ENCODE data around the gene AGBL1.

Gene AGBL1

DNA sequence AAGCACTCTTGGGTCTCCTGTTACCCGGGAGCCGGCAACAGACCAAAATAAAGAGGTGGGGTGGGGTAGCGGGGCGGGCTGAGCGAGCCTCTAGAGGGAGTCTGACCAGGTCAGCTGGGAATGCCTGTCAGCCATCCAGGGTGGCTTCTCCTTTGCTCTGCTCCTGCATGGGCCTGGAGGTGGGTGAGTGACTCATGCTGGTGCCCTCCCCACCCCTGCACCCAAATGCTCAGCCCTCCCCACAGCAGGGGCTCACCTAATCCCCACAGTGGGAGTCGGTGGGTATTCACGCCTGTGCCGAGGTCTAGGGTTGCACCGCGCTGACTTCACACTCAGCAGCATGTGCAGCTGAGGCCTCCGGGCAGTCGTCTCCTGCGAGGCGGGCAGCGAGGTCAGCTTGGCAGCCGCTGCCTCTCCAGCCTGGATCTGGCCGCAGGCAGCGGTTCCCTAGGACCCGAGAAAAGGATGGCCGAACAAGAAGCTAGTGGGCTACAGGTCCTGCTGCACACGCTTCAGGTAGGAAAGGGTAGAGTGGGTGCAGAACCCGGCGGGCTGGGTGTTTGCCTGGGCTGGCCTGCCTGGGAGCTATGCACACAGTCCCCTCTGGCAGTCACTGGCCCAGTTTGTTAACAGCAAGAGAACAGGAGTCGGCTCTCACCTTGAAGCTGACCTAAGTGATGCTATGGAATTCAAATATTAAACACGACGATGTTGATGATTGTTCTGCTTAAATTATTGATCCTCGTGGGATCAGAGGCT, at the start of gene AGBL1:
AGBL1 (plus strand) TSS at position 364 of the 759 bp plus-strand sequence.
- DNase-seq = no peak

DNA sequence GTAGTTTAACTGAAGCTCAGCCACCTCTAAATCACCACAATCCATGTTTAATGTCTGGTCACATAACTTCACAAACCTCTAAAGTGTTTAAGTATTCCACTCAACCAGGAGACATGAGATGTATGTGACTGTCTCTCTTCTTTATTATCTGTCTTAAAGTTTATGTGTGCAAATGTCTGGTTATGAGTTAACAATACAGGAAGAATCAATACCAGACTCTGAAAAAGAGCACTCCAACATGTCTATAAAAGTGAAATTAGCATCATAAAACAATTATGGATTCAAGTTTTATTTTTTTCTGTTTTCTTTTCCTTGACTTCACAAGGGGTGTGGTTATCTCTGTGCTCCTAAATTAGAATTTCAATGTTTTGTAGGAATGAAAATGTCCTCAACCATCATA, 44.8 kb upstream of the AGBL1 start:
- DNase-seq = no peak

DNA sequence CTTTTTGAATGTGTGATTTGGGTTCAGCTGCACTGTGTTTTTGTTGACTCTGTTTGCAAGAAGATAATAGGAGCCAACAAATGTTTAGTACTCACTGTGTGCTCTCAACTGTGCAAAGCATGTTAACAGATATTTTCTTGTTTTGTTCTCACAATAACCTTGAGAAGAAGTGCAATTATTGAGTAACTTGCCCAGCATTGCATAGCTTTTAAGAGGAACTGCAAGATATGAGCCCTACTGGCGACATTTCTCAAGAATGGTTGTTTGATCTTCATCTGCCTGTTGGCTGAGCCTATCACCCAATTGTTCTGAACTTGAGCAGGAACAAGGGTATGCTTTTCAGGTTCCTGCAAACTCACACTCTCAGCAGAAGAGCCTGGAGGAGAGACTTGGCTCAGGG, 43.4 kb upstream of the AGBL1 start:
- peak; percentile 1 for DNase-seq

DNA sequence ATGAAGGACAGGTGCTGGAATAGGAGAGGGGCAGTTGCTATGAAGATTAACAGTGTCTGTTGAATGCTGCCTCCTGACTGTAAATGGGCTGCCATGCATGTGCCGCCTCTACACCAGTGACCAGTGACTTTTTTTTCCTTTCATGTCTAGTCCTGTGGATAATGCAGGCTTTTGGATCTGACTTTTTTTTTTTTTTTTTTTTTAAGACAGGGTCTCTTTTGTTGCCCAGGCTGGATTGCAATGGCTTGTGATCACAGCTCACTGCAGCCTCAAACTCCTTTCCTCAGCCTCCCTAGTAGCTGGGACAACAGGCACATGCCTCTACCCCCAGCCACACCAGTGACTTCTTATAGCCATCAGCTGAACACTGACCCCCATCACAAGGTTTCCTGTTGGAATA, 41.2 kb upstream of the AGBL1 start:
- no peak for DNase-seq

DNA sequence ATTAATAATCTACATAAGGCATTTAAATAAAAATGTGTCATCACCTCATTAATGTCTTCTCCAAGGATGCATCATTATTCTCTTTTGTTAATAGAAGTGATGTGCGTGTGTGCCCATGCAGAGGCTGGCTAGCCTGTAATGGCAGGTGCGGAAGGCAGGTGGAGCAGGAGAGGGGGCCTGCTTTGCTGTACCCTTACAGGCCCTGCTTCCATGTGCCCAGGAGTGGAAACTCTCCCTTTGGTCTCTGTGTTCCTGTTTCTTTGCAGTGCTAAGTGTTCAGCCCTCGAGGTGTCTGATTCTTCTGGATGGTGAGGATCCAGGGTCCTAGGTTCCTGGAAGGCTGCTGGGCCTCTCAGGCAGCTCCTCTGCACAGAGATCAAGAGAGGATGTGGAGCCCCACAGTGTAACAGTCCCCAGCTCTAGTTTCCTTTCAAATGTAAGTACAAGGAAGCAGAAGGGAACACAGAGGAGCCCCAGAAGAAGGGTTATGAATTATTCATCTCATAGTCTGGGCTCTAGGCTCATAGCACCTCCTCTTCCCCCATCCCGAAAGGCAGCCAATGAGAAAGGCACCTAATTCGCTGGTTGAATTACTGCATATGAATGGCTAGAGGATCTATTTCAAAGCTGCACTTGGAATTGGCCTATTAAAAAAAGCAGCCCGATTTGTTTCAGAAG, 39.2 kb upstream of the AGBL1 start:
- DNase-seq = no peak

DNA sequence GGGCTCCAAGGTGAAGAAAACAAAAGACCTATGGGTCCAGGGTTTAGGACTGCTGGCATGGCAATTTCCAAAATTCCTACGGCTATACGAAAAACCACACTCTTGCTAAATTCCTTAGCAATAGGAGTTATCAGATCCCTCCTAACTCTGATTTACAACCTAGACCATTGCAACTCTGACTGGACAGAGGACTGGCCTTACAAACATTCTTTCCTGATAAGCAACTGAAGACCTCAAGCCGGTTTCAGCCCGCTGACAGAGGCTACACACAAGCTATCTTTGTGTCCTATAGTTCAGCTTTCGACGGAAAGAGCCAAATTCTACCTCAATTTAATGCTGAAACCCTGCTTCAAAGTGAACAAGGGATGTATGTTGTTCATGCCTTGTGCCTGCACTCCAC, 38.3 kb upstream of the AGBL1 start:
- DNase-seq = no peak

DNA sequence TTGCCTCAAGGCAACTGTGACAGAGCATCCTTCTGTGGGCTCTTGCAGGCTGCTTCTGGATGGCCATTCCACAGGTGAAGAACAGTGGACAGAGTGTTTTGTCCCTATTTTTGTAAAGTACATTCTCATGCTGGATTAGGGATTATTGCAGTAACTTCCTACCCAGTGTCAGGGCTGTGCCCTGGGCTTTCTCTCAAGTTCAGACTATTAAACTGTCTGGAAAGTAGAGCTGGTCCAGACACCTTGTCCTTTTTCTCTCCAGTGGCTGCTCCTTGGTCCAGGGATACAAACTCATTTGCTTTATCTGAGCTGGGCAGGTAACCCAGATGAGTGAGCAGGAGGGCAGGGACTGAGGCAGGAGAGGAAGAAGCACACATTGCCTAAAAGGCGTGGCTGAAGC, 37.4 kb upstream of the AGBL1 start:
- no peak for DNase-seq

DNA sequence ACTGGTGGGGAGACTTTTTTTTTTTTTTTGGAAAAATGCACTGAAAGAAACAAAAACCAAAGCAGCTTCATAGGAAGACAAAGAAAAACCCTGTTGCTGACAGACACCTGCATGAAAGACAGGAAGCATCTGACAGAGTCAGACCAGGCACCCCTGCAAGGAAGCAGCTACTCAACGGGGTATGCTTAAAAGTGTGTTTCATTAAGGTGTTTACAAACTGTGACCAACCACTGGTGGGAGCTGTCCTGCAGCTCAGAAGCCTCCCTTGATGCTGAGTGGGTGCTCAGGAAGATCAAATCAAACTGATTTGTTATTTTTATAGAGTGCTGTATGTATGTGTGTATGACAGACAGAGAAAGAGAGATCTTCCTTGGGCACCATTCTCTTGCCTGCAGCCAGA, 34.7 kb upstream of the AGBL1 start:
- no peak for DNase-seq

DNA sequence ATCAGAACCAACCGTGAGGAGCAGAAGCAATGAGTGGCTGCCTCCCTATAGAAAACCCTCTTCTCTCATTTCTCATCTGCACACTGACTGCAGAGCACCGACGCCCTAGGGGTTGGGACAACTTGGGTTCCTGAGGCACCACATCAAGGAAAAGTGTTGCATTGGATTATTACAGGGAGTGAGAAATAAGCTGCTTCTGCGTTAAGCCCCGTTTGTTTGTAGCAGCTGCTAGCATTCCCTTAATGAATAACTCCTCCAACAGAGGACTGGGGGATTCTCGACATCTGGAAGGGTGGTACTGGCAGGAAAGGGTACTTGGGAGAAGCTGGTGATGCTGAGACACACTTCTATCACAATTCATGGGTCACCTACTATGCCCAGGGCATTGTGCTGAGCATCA, 25.3 kb upstream of the AGBL1 start:
- no peak for DNase-seq

DNA sequence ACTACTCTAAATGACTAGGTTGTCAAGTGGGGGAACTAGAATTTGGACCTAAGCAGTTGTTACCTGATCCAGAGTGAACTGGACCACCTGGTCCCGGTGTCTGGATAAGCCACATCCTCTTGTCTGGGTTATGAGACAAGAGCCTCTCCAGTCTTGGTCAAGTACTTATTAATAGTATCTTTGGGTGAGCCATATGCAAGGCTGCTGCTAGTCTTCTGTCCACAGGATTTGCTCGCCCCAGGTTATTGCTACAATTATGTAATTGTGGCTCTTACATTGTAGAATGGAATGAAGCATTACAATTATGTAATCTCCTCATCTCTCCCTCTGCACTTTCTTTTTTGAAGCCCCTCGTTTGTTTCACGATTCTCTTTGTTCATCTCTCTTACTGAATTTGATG, 24.0 kb upstream of the AGBL1 start:
- no peak for DNase-seq

DNA sequence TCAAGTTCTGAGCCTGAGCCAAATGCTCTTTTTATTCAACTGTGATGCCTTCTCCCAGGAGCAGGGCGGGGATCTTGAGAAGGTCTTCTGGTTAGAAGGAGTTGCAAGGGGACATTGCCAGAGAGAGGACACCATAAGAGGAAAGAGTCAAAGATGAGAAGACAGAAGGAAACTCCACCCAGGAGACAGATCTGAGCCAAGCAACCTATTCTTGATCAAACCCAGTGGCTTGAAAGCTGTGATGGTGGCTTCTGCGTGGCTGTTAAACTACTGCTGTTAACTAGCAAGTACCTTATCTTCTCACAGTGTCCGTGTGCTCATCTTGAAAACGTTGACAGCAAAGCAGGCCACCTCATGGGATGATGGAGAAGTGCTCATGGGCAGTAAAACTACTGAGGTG, 19.8 kb upstream of the AGBL1 start:
- DNase-seq = no peak

DNA sequence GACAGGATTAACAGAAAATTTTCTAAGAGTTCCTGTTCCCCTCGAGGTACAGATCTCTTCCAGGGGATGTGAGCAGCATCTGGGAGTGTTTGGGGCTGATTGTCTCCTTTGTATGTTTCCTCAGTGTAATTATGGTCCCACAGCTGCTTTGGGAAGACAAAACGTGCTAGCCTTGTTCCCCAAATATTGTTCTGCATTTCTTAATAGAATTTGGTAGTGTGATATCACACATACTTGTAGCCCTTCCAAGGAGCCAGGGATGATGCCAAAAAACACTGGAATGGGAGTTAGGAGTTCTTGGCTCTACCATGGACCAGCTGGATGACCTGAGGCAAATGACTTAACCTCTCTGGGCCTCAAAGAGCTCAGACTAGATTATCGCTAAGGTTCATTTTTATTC, 19.0 kb upstream of the AGBL1 start:
- DNase-seq = no peak

DNA sequence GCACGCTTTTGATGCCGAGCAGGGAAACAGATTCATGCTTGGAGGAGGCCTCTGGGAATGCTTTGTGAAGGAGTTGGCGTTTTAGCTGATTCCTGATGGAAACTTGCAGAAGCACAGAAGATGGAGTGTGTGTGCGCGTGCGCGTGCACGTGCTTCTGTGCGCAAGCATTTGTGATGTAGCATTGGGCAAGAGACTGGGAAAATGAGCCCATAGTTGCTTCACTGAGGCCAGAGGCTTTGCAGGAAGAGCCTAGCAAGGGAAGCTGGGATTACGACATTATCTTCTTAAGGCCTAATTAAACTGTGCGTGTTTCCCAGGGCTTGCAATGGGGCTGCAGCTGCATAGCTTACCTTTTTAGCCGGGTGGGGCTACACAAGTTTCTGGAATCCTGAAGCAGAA, 18.1 kb upstream of the AGBL1 start:
- DNase-seq = no peak

DNA sequence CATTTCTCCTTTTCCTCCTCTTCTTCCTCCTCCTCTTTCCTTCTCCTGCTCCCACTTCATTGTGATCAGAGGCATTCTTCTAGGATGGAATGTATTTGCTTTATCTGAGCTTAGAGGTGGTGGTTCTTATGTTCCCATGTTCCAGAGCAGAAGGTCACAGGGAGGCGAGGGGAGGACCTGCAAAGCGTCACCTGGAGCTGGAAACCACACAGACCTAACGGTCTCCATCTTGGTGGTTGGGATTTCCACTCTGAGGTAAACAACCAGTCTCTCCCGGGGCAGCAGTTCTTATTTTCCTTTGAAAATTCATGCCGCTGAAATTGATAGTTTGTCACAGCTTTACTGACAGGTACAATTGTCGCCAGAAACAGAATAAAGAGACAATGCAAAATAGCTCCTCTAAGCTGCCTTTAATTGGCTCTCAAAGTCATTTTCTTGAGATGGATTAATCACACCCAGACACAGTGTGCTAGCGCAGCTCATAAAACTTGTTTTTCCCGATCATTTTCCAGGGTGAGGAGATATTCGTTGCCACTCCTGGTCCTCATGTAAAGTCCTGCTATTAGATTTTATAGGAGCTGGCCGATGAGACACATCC, 16.9 kb upstream of the AGBL1 start:
- no peak for DNase-seq

DNA sequence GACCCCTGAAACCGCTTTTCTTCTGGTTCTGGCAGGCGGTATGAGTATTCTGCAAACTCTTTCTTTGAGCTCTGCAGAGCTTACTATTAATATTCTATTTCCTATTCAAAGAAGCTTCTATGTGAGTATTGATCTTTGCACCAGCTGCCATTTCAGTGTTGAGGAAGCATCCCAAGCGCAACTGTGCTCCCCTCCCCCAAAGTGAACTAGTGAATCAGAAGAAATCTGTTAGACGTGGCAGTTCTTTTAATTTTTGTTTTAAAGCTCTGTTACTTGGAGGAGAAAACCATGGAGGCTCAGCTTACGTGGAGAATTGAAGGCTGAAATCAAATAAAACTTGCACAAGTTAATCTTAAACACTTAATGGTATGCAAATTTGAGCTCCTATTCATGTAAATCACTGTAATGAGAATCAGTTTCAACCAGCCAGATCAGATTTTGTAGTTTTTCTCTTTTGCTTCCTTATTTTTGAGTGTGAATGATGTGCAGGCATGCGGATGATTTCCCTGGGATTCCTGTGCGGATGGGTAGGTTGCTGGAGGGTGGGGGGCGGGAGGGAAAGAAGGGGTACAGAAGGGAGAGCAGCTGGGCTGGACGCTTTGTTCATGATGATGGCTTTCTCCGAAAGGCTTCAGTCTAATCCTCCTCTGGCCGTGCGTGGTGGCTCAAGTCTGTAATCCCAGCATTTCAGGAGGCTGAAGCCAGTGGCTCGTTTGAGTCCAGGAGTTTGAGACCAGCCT, 16.1 kb upstream of the AGBL1 start:
- no peak for DNase-seq

DNA sequence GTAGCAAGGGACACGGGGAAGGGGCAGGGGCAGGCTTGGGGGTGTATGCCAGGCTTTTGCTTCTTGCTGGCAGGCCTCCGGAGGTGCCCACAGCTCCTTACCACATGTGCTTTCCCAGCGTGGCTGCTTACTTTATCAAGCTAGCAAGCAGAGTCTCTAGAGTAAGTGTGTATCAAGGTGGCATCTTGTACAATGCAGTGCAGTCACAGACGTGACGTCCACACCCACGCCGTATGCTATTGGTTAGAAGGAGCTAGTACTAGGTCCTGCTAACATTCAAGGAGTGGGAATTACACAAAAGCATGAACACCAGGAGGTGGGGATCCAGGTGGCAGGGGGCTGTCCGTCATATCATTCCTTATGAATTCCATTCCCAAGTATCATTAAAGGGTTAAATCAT, 15.3 kb upstream of the AGBL1 start:
- DNase-seq = no peak

DNA sequence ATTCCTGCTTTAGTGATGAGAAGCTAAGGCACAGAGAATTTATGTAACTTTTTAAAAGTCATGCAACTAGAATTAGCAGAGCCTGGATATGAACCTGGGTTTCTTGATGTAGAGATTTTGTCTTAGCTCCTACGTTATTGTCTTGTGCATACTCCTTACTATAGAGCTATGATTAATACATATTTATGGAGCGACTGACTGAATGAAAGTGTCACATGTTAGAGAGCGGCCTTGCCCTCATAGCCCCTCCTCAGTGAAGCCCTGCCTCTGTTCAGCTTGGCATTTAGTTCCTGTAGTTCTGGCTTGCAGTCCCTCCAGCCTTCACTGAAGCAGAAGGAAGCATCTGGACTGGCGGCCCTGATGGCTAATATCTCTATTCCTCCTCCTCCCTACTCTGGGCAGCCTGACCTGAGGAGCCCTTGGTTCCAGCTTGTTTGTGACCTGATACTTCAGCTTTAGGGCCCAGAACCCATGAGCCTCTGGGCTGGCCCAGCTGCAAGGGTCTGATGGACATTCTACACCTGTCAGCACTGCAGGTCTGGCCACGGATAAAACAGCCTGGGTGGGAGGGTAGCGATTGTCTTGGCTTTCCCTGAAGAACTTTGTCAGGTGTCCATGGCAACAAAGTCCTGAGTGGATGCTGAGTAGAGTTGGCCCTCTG, 13.4 kb upstream of the AGBL1 start:
- no peak for DNase-seq

DNA sequence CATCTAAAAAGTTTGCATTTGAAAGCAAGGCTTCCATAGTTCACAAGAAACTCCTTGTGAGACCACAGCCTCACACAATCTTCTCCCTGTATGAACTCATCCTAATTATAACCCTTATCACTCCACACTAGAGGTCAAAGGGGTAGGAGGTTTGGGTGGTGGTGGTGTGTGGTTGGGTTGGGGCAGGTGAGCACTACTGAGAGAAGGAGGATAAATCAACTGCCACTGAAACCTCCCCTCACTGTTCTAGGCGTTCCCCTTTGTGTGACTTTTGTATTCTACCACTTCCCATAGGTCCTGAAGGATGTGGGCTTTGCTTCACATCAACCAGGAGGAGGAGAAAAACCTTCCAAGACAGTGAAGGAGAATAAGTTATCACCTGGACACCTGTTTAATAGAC, 6.4 kb upstream of the AGBL1 start:
- DNase-seq = no peak

DNA sequence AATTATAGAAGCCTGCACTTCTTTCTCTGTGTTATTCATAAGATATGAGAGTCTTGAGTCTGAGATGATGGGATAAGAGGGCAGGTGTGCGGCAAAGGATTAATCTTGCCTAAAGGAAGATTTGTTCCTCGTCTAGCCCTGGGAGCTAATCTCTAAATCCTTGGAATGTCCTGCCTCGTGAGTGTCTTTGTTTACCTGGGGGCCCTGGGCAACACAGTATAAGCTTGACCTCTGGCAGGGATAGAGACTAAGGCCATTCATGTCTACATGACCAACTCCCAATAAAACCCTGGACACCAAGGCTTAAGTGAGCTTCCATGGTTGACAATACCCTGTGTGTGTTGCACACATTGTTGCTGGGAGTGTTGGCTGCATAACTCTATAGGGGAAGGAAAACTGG, 3.2 kb upstream of the AGBL1 start:
- no peak for DNase-seq

DNA sequence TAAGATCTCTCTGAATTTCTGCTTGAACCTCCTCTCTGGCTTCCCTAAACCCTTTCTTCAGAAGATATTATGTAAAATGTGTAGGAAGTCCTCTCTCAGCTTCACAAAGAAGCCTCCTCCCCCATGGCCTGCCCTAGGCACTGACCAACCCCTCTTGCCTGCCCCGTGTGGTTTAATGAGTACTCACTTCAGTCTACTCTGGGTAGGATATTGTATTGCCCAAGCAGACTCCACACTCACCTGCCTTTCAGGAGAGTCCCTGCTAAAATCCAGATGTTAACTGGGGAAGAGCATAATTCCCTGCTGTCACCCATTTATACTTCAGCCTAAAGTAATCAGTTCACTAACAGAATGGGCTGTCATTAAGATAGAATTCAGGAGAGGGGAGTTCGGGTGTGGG, 2.6 kb upstream of the AGBL1 start:
- DNase-seq = no peak

DNA sequence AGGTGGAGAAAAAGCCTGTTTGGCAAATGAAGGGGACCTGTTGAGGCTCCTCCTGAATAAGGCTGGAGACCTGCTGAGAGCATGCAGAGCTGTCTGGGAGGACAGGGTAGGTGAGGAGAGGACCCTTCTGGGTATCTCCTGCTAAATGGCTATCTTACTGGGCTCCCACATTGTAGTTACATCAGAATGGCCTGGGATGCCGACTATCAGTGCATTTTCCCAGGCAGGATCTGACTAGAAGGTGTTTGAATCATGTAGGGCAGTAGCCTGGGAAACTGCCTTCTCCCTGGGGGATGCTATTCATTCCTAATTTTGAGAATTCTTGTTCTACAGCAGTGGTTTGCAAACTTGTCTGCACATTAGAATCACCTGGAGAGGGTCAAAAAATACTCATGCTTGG, 631 bp downstream of the AGBL1 start:
- DNase-seq = no peak

DNA sequence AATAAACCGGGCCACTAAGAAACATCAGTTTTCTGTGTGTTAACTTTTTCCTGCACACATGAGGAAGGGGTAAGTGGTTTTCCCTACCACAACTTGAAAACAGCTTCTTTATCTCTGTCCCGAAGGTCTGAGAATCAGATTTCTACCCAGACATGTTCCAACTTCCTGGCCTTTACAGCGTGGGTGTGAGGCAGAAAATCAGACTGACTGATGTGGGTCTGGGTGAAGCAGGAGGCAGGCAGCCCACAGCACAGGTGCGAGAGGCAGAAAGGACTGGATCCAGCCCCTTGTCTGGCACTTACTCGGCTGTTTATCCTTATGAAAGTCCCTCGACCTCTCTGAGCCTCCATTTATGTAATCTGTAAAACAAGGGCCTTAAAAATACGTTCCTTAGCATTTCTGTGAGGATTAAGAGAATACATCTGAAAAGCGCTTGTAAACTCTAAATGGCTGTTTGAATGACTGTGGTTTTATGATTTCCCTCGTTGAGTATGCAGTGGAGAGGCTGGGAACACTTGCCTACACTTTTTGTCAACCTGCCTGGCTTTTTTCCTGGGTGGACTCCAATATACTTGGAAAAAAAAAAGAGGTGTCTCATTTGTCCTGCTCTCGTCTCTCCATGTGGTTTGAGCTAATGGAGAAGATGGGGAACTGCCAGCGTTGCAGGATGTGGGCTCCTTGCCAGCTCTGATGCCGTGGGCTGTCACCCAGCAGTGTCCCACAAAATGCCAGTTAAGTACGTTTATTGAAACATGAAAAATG, 3.1 kb downstream of the AGBL1 start:
- DNase-seq = peak; percentile 4

All from hematopoietic multipotent progenitor cell treated with erythropoietin and hydrocortisone succinate and interleukin-3 and kit ligand, for 6 days (in vitro differentiated cells).